ENCODE measurements around the gene HOXA9.

The HOXA9 gene

DNA sequence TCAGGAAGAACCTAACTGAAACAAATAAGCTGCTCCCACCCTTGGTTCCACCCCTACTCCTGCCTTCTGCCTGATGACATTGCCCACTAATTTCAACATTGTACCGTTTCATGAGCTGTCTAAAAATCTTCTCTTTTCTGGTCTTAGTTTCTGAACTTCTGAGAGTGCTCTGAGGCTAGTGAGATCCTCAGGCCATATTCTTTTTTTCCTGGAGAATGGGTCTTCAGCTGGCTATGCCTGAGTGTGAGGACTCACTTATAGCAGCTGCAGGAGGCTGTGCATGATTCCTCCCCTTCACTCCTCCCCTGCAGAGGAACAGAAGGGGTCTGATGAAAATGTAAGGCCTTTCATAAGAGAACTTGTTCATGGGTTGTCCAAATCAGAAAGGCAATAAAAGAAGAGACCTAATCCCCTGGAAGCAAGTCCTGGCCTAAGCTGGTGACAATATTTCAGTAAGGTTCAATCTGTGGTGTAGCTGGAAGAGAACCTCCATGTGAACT is 45.9 kb downstream of the HOXA9 start:
- FAIRE-seq (no peak), DNase-seq (ENCODE audit: insufficient read length, low spot score) (no peak)
- no peak for TF ChIP-seq POLR2A (IDR thresholded peaks at IDR 0.05; ENCODE audit: low read depth, low read length)

GRCh38 chr7:27118580-27118979 is 46.8 kb downstream of the HOXA9 start:
- DNase-seq (ENCODE audit: insufficient read length, low spot score) (no peak), FAIRE-seq (no peak)
- TF ChIP-seq POLR2A (IDR thresholded peaks at IDR 0.05; ENCODE audit: low read depth, low read length): no peak

DNA sequence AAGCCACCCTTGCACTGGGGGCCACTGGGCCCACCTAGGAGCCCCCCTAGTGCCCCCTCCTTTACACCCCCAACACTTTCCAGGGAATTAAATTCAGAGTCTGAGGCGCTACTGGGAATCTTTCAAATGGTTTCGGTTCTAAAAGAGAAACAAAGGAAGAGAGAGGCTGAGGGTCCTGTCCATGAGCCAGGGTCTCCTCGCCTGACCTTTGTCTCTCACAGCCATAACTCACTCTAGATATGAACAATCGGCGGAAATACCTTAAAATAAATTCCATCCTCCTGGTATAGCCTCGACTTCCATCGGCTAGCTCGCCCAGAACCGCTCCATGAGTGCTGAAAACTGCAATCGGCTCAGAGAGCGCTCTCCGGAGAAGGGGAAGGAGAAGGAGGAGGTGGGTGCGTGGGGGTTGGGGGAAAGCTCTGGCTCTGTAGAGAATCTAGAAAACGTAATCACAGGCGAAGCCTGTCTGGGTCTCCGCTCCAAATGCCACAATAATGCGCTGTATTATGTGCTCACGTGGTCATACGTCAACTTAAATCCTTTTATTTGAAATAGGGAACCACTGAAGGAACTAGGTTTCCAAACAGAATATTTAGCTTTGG is 47.3 kb downstream of the HOXA9 start:
- no peak for TF ChIP-seq POLR2A (IDR thresholded peaks at IDR 0.05; ENCODE audit: low read depth, low read length)
- FAIRE-seq (no peak), DNase-seq (ENCODE audit: insufficient read length, low spot score) (no peak)

- FAIRE-seq (no peak), DNase-seq (ENCODE audit: insufficient read length, low spot score) (no peak)
These were observed 48.1 kb downstream of the HOXA9 start for GRCh38 chr7:27116962-27117886.

GRCh38 chr7:27116031-27116961 is 49.0 kb downstream of the HOXA9 start:
- FAIRE-seq (no peak), DNase-seq (ENCODE audit: insufficient read length, low spot score) (no peak)
- no peak for TF ChIP-seq POLR2A (IDR thresholded peaks at IDR 0.05; ENCODE audit: low read depth, low read length)

More at GRCh38 chr7:27116962-27117886, 48.1 kb downstream of the HOXA9 start:
- no peak for TF ChIP-seq POLR2A (IDR thresholded peaks at IDR 0.05; ENCODE audit: low read depth, low read length)

- FAIRE-seq: peak; percentile 75
- DNase-seq (ENCODE audit: insufficient read length, low spot score): no peak
- no peak for TF ChIP-seq POLR2A (IDR thresholded peaks at IDR 0.05; ENCODE audit: low read depth, low read length)
These were observed 49.9 kb downstream of the HOXA9 start for GRCh38 chr7:27115221-27116026.

DNA sequence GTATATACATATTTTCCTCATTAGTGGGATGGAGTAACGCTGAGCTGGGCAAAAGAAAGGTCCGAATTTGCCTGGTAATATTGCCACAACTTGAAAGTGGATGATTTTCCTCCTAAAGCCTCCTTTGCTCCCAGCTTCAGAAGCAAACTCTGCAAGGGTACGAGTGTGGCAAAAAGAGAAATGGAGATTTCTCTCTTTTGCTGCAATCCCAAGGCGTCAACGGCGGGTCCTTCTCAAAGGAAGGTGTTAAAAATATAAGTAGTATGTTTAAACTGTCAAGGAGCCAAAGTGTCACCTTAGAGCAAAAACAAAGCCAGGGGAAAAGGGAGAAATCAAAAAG is 50.5 kb downstream of the HOXA9 start:
- DNase-seq (ENCODE audit: insufficient read length, low spot score) (no peak), FAIRE-seq (no peak)
- no peak for TF ChIP-seq POLR2A (IDR thresholded peaks at IDR 0.05; ENCODE audit: low read depth, low read length)

GRCh38 chr7:27113991-27114769 is 51.2 kb downstream of the HOXA9 start:
- no peak for DNase-seq (ENCODE audit: insufficient read length, low spot score)
- no peak for FAIRE-seq

DNA sequence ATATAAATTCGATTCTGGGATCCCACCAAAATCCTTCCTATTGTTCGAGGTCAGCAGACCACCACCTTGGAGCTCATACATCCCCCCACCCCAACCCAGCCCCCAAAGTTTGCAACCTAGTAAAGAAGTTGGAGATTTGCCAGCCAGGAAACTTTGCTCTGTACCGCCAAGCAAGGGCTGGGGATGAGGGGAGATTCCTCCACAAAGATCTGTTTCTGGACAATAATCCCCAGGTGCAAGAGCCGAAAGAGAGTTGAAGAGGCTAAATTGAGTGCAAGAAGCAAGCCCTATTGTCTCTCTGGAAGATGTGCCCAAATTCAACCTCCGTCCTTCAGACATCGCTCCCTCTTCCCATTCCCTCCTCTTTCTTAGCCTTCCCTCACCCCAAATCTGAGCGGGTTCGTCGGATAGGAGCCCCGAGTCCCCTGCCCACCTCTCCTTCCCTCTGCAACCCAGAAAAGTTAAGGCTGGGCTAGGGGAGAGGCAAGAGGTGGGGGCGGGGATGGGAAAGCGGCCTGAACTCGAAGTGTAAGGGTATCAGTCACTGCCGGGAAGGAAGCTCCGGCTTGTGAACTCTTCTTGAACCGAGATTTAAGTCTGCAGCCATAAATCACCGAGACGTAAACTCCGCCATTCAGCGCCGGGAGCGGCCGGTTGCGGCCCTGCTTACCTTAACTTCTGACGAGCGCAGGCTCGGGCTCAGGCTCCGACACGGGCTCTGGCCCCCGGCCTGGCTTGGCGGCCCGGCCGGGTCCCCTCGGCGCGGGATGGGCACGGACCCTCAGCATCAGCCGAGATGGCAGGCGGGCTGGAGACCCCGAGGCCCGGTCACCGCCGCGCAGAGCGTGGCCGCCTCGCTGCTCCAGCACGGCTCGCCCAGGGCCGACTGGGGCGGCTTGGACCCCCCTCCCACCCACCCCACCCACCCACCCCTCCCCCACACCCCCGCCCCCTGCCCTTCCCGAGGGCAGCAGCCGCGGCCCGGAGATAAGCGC is 52.1 kb downstream of the HOXA9 start:
- FAIRE-seq (no peak), DNase-seq (ENCODE audit: insufficient read length, low spot score) (peak; percentile 90)
- peak; percentile 46; the same call in 1 of the 2 replicates for TF ChIP-seq POLR2A (IDR thresholded peaks at IDR 0.05; ENCODE audit: low read depth, low read length)

More at GRCh38 chr7:27113991-27114769, 51.2 kb downstream of the HOXA9 start:
- TF ChIP-seq POLR2A (IDR thresholded peaks at IDR 0.05; ENCODE audit: low read depth, low read length): no peak
